ENCODE measurements around the gene KMT2A. TPM values are rescaled to one million over a fixed set of nuclear protein-coding genes. Genes with fewer than 3 reads are reported as not detected.
"Not testable (repeated sequence)": the region's sequence is repeated elsewhere in the genome, so short reads cannot be mapped to it uniquely, and the experiment has no call there.

Gene KMT2A
- 15.3 TPM for polyA plus RNA-seq (2012; ENCODE audit: low read depth, missing spikeins)

GRCh38 chr11:118435893-118436624 is at the start of gene KMT2A:
Gene KMT2A, plus strand, starts transcription at chr11:118436492. Its CDS starts 21 bp downstream, at chr11:118436513.
- DNase-seq (ENCODE audit: insufficient read length, low spot score) (peak; percentile 77), FAIRE-seq (no peak)
- TF ChIP-seq POLR2A (IDR thresholded peaks at IDR 0.05; ENCODE audit: low read depth, low read length) (0 out of 2 replicates have a peak, but pooled peaks have one; percentile 16), SPI1 (IDR thresholded peaks at IDR 0.05; ENCODE audit: low read depth, low read length) (no peak), PAX5 (IDR thresholded peaks at IDR 0.05; ENCODE audit: insufficient read depth, low read length, severe bottlenecking) (no peak), TAF1 (IDR thresholded peaks at IDR 0.05; ENCODE audit: low read depth, low read length) (peak; percentile 78), POU2F2 (IDR thresholded peaks at IDR 0.05; ENCODE audit: low read depth, low read length) (no peak; the same call in 1 of the 2 replicates)

GRCh38 chr11:118396097-118396501 is 40.2 kb upstream of the KMT2A start:
- FAIRE-seq (no peak), DNase-seq (ENCODE audit: insufficient read length, low spot score) (no peak)
- TF ChIP-seq POU2F2 (IDR thresholded peaks at IDR 0.05; ENCODE audit: low read depth, low read length) (no peak), SPI1 (IDR thresholded peaks at IDR 0.05; ENCODE audit: low read depth, low read length) (no peak), PAX5 (IDR thresholded peaks at IDR 0.05; ENCODE audit: insufficient read depth, low read length, severe bottlenecking) (no peak), POLR2A (IDR thresholded peaks at IDR 0.05; ENCODE audit: low read depth, low read length) (no peak), TAF1 (IDR thresholded peaks at IDR 0.05; ENCODE audit: low read depth, low read length) (no peak), POLR2AphosphoS5 (IDR thresholded peaks at IDR 0.05; ENCODE audit: low read depth, low read length) (no peak)

GRCh38 chr11:118397448-118397847 is 38.8 kb upstream of the KMT2A start:
- DNase-seq (ENCODE audit: insufficient read length, low spot score) (no peak), FAIRE-seq (no peak)
- TF ChIP-seq SPI1 (IDR thresholded peaks at IDR 0.05; ENCODE audit: low read depth, low read length) (no peak), POLR2AphosphoS5 (IDR thresholded peaks at IDR 0.05; ENCODE audit: low read depth, low read length) (no peak), TAF1 (IDR thresholded peaks at IDR 0.05; ENCODE audit: low read depth, low read length) (no peak), POLR2A (IDR thresholded peaks at IDR 0.05; ENCODE audit: low read depth, low read length) (no peak), PAX5 (IDR thresholded peaks at IDR 0.05; ENCODE audit: insufficient read depth, low read length, severe bottlenecking) (no peak), POU2F2 (IDR thresholded peaks at IDR 0.05; ENCODE audit: low read depth, low read length) (no peak)

- TF ChIP-seq TAF1 (IDR thresholded peaks at IDR 0.05; ENCODE audit: low read depth, low read length): no peak
- TF ChIP-seq SPI1 (IDR thresholded peaks at IDR 0.05; ENCODE audit: low read depth, low read length): peak; percentile 21; the same call in 1 of the 2 replicates
- TF ChIP-seq POU2F2 (IDR thresholded peaks at IDR 0.05; ENCODE audit: low read depth, low read length): no peak
- TF ChIP-seq POLR2AphosphoS5 (IDR thresholded peaks at IDR 0.05; ENCODE audit: low read depth, low read length): no peak
- TF ChIP-seq POLR2A (IDR thresholded peaks at IDR 0.05; ENCODE audit: low read depth, low read length): no peak
- TF ChIP-seq PAX5 (IDR thresholded peaks at IDR 0.05; ENCODE audit: insufficient read depth, low read length, severe bottlenecking): no peak
- DNase-seq (ENCODE audit: insufficient read length, low spot score) (no peak), FAIRE-seq (peak; percentile 83)
These were observed 37.3 kb upstream of the KMT2A start for GRCh38 chr11:118398791-118399559.

GRCh38 chr11:118401151-118401879 is 35.0 kb upstream of the KMT2A start, which contains the start of gene ATP5MG:
Gene ATP5MG, plus strand, starts transcription at chr11:118401606. Its CDS starts 60 bp downstream, at chr11:118401666.
- FAIRE-seq (peak; percentile 96), DNase-seq (ENCODE audit: insufficient read length, low spot score) (peak; percentile 64)
- TF ChIP-seq TAF1 (IDR thresholded peaks at IDR 0.05; ENCODE audit: low read depth, low read length): peak; percentile 61; the same call in 1 of the 2 replicates
- TF ChIP-seq POLR2AphosphoS5 (IDR thresholded peaks at IDR 0.05; ENCODE audit: low read depth, low read length): peak; percentile 69
- 0 out of 2 replicates have a peak, but pooled peaks have one; percentile 26 for TF ChIP-seq POU2F2 (IDR thresholded peaks at IDR 0.05; ENCODE audit: low read depth, low read length)
- TF ChIP-seq SPI1 (IDR thresholded peaks at IDR 0.05; ENCODE audit: low read depth, low read length): no peak
- TF ChIP-seq PAX5 (IDR thresholded peaks at IDR 0.05; ENCODE audit: insufficient read depth, low read length, severe bottlenecking): no peak
- TF ChIP-seq POLR2A (IDR thresholded peaks at IDR 0.05; ENCODE audit: low read depth, low read length): peak; percentile 78

GRCh38 chr11:118401880-118402590 is 34.3 kb upstream of the KMT2A start:
- no peak for DNase-seq (ENCODE audit: insufficient read length, low spot score)
- FAIRE-seq: no peak

GRCh38 chr11:118402594-118402993 is 33.7 kb upstream of the KMT2A start:
- FAIRE-seq; DNase-seq (ENCODE audit: insufficient read length, low spot score): not testable (repeated sequence)

More at GRCh38 chr11:118401880-118402590, 34.3 kb upstream of the KMT2A start:
- TF ChIP-seq POU2F2 (IDR thresholded peaks at IDR 0.05; ENCODE audit: low read depth, low read length) (no peak), PAX5 (IDR thresholded peaks at IDR 0.05; ENCODE audit: insufficient read depth, low read length, severe bottlenecking) (no peak), POLR2A (IDR thresholded peaks at IDR 0.05; ENCODE audit: low read depth, low read length) (no peak), POLR2AphosphoS5 (IDR thresholded peaks at IDR 0.05; ENCODE audit: low read depth, low read length) (no peak), SPI1 (IDR thresholded peaks at IDR 0.05; ENCODE audit: low read depth, low read length) (no peak), TAF1 (IDR thresholded peaks at IDR 0.05; ENCODE audit: low read depth, low read length) (no peak)

- no peak for TF ChIP-seq POU2F2 (IDR thresholded peaks at IDR 0.05; ENCODE audit: low read depth, low read length)
- TF ChIP-seq PAX5 (IDR thresholded peaks at IDR 0.05; ENCODE audit: insufficient read depth, low read length, severe bottlenecking): no peak
- FAIRE-seq: peak; percentile 50
- DNase-seq (ENCODE audit: insufficient read length, low spot score): no peak
These were observed 29.6 kb upstream of the KMT2A start for GRCh38 chr11:118406599-118407166.
